ENCODE data around the gene IGF1R. TPM values are rescaled to one million over a fixed set of nuclear protein-coding genes. Genes with fewer than 3 reads are reported as not detected.
A peak's percentile ranks its signal among the peaks of the same experiment; 100 is the strongest.

Gene IGF1R
- total RNA-seq, 2 donors from 2014 or later: 27.3 to 56.2 TPM

GRCh38 chr15:98717942-98718341 is 69.6 kb downstream of the IGF1R start:
- ATAC-seq: no peak
- intact Hi-C loops (cut with DNase I): loop anchor here in 1 of 2 donors (10.0 kb wide), 1 partner anchor 63 kb away; no protein-coding TSS in a partner anchor
- DNase-seq: no peak

GRCh38 chr15:98718426-98719136 is 70.2 kb downstream of the IGF1R start:
- intact Hi-C loops (cut with DNase I): loop anchor here in 1 of 2 donors (10.0 kb wide), 1 partner anchor 64 kb away; no protein-coding TSS in a partner anchor
- DNase-seq (no peak), ATAC-seq (no peak)

DNA sequence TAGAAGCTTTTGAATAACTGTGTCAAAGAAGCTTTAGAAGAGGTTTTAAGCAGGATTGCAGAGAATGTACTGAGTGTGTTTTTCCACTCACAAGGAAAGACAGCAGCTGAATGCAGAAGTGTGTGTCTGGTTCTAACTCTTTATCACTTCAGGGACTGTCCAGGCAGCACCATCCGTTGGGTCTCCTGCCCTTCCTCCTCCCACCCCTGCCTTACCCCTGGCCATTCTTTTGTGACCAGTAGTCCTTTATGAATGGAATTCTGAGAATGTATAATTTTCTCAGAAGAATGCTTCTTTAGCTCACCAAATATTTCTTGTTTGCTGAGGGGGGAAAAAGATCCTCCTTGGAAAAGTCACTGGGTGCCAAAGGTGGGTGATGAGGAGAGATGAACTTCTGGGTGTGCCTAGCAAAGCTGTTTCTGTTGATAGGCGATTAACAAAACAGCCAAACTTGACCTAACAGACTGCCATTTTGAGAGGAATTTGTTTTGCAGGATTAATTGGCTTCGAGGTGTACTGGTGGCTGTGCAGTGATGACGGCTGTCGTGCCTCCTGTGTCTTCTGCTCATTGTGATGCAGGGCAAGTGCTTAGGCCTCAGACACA is 70.9 kb downstream of the IGF1R start:
- ATAC-seq (no peak), DNase-seq (no peak)
- intact Hi-C loops (cut with DNase I): loop anchor here in 1 of 2 donors (10.0 kb wide), 1 partner anchor 64 kb away; no protein-coding TSS in a partner anchor

GRCh38 chr15:98720031-98720430 is 71.7 kb downstream of the IGF1R start:
- intact Hi-C loops (cut with DNase I): no loop called here
- DNase-seq: no peak
- ATAC-seq: no peak

GRCh38 chr15:98720577-98721565 is 72.5 kb downstream of the IGF1R start:
- ATAC-seq (no peak), DNase-seq (no peak)
- intact Hi-C loops (cut with DNase I): no loop called here

- intact Hi-C loops (cut with DNase I): no loop called here
- ATAC-seq (no peak), DNase-seq (no peak)
Measured at GRCh38 chr15:98722209-98722608, 73.9 kb downstream of the IGF1R start.

DNA sequence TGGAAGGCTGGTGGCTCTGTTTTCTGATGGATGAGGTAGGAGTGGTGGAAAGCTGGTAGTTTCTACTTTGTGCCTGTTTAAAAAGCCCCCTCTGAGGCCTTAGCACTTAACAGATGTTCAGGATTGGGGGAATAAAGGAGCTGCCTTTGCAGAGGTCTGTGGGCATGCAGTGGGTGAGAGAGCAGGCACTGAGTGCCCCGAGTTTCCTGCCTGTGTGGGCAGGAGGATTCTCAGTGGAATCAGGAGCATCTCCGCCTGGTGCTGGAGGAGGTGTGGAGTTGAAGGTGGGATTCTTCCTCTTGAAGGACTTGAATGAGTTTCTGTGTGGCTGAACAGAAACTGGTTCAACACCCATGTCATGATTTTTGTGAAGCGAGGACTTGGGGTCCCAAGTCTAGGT is 74.3 kb downstream of the IGF1R start:
- no peak for DNase-seq
- intact Hi-C loops (cut with DNase I): no loop called here
- ATAC-seq: no peak

DNA sequence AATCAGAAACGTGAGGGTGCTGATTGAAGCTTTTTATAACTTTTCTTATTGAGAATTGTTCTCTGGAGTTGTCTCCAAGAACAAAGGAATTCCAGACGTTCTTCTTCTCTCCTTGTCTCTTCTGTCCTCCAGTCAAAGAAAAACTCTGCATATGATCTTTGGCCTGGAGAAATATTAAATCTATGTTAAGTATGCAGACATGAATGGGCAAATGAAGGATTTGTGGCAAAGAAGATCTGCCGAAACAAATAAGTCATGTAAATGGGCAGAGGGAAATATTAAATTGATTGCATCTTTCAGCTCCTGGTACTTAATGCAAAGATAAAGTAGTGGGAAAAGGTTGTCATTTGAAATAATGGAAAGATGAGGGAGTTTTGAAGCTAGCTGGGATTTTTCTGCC is 74.9 kb downstream of the IGF1R start:
- ATAC-seq (no peak), DNase-seq (no peak)
- intact Hi-C loops (cut with DNase I): no loop called here

- intact Hi-C loops (cut with DNase I): no loop called here
- ATAC-seq (no peak), DNase-seq (no peak)
Measured at GRCh38 chr15:98724048-98724447, 75.7 kb downstream of the IGF1R start.

- intact Hi-C loops (cut with DNase I): no loop called here
- no peak for ATAC-seq
- DNase-seq: no peak
Measured at GRCh38 chr15:98724494-98724893, 76.2 kb downstream of the IGF1R start.

- DNase-seq: no peak
- no peak for ATAC-seq
- intact Hi-C loops (cut with DNase I): loop anchor here in 1 of 2 donors (5.0 kb wide), 1 partner anchor 51 kb away; no protein-coding TSS in a partner anchor
Measured at GRCh38 chr15:98725874-98726273, 77.5 kb downstream of the IGF1R start.

DNA sequence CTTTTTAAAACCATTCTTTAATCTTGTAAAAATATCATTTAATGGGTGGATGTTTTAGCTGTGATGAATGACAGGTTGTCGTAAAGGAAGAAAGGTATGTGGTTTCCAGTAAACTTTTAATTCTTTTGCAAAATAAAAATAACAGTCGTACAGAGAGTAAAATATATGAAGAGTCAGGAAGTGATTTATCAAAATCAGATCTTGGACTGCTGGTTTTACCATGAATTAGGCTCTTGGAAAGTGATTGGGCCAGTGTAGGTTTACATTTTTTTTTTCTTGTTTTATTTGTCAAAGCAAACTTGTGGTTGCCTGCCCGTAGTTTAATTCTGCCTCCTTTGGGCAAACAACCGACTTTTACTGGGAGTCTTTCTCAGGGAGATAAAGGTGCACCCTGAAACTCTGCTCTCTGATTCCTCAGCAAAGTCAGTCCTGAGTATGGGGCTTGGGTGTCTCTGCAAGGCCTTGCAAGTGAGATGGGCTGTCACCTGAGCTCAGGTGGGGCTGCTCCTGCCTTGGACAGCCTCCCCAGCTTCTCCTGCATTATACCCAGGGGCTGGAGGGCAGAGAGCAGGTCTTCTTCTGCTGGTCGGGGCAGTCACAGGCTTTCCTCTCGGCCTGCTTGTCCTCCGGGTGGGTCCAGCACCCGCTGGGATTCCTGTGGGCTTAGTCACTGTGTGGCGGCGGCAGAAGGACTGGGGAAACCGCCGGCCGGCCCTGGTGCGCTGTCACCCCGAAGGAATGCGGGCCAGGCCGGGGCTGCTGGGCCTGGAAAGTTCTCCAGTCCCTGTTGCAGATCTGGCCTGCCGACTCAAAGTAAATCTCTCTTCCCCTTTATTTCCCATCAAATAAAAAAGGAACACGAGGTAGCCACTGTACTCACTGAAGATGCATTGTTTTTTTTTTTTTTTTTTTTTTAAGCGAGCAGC is 79.0 kb downstream of the IGF1R start:
- intact Hi-C loops (cut with DNase I): loop anchor here in 1 of 2 donors (5.0 kb wide), 1 partner anchor 50 kb away; no protein-coding TSS in a partner anchor
- peak; percentile 95 to 98 for ATAC-seq
- peak; percentile 92 for DNase-seq

- ATAC-seq (peak; percentile 6 to 38), DNase-seq (no peak)
- intact Hi-C loops (cut with DNase I): loop anchor here in 1 of 2 donors (5.0 kb wide), 1 partner anchor 49 kb away; no protein-coding TSS in a partner anchor
Measured at GRCh38 chr15:98728082-98728810, 79.9 kb downstream of the IGF1R start.

DNA sequence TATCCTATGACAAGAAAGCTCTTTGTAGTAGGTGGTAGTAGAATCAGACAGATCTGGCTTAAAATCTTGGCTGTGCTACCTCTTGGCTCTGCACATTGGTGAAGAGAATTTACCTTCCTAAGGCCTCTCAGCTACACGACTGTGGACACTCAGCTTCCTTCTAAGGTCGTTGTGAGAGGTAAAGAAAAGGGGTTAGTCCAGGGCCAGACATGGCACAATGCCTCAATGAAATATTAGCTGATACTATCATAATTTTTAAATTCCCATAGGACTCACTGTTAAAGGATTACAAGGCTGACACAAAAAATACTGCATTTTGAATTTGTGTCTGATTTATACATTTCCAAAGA is 80.4 kb downstream of the IGF1R start:
- ATAC-seq (no peak), DNase-seq (no peak)
- intact Hi-C loops (cut with DNase I): loop anchor here in 1 of 2 donors (5.0 kb wide), 1 partner anchor 49 kb away; no protein-coding TSS in a partner anchor

- peak; percentile 7 to 20 for ATAC-seq
- DNase-seq: peak; percentile 50
- intact Hi-C loops (cut with DNase I): loop anchor here in 1 of 2 donors (5.0 kb wide), 1 partner anchor 48 kb away; no protein-coding TSS in a partner anchor
Measured at GRCh38 chr15:98729446-98730042, 81.2 kb downstream of the IGF1R start.

GRCh38 chr15:98730860-98731711 is 82.7 kb downstream of the IGF1R start:
- intact Hi-C loops (cut with DNase I): no loop called here
- DNase-seq: no peak
- no peak for ATAC-seq
